GM18519 (cell line): ENCODE data around the gene PNN.
"Not testable (repeated sequence)": the region's sequence is repeated elsewhere in the genome, so short reads cannot be mapped to it uniquely, and the experiment has no call there.

Experiments
- ATAC-seq: cut with Tn5 transposase; IDR thresholded peaks from one replicate; pipeline ENCODE4 v1.9.1; 2021; ENCODE audit warnings: mild to moderate bottlenecking, moderate library complexity; ENCODE audit not compliant: unreplicated experiment, low FRiP score

Gene PNN

GRCh38 chr14:39174560-39175444, at the start of gene PNN:
Gene PNN (plus strand): TSS chr14:39175254. CDS start chr14:39175280, 26 bp downstream.
- peak; percentile 92 for ATAC-seq

GRCh38 chr14:39137835-39138234, 37.2 kb upstream of the PNN start:
- ATAC-seq = not testable (repeated sequence)

- ATAC-seq = no peak
Measured at GRCh38 chr14:39138440-39138839, 36.6 kb upstream of the PNN start.

- no peak for ATAC-seq
Measured at GRCh38 chr14:39140170-39140569, 34.9 kb upstream of the PNN start.

GRCh38 chr14:39141623-39142022, 33.4 kb upstream of the PNN start:
- ATAC-seq = not testable (repeated sequence)

- not testable (repeated sequence) for ATAC-seq
Measured at GRCh38 chr14:39143226-39143625, 31.8 kb upstream of the PNN start.

- no peak for ATAC-seq
Measured at GRCh38 chr14:39145266-39145966, 29.6 kb upstream of the PNN start.

GRCh38 chr14:39154594-39155189, 20.4 kb upstream of the PNN start:
- no peak for ATAC-seq

GRCh38 chr14:39157491-39157890, 17.6 kb upstream of the PNN start:
- ATAC-seq = no peak

- ATAC-seq = no peak
Measured at GRCh38 chr14:39158222-39158858, 16.7 kb upstream of the PNN start.

- ATAC-seq = no peak
Measured at GRCh38 chr14:39160494-39160893, 14.6 kb upstream of the PNN start.

- not testable (repeated sequence) for ATAC-seq
Measured at GRCh38 chr14:39167797-39168320, 7.2 kb upstream of the PNN start.

GRCh38 chr14:39168591-39168990, 6.5 kb upstream of the PNN start:
- ATAC-seq = no peak

GRCh38 chr14:39169541-39169900, 5.5 kb upstream of the PNN start:
- ATAC-seq = no peak

- ATAC-seq = no peak
Measured at GRCh38 chr14:39173198-39173597, 1.9 kb upstream of the PNN start.

GRCh38 chr14:39175445-39176262, 600 bp downstream of the PNN start:
- no peak for ATAC-seq

- ATAC-seq = no peak
Measured at GRCh38 chr14:39176263-39177167, 1.5 kb downstream of the PNN start.

- ATAC-seq = no peak
Measured at GRCh38 chr14:39177168-39177545, 2.1 kb downstream of the PNN start.

- no peak for ATAC-seq
Measured at GRCh38 chr14:39179042-39179441, 4.0 kb downstream of the PNN start.
